ENCODE results near the gene ANO3. TPM values are rescaled to one million over a fixed set of nuclear protein-coding genes. Genes with fewer than 3 reads are reported as not detected.

ANO3 gene
- total RNA-seq, 2 experiments from 2014 or later, result not detected

- H3K27me3 ChIP-seq (ENCODE audit: control insufficient read depth in 1 of 2, insufficient read depth in 2 of 2, low read length in 2 of 2), result no peaks in the 10 kb centered on the region
- intact Hi-C loops (cut with DNase I, micrococcal nuclease), result no loop called here
- no peak overlapping the region for H3K27ac Mint-ChIP-seq
- H3K27ac ChIP-seq (ENCODE audit: low read depth in 1 of 2, low read length in 2 of 2), result no peak overlapping the region
- CTCF ChIA-PET, result no interaction called here
- TF ChIP-seq, protein P1, sequence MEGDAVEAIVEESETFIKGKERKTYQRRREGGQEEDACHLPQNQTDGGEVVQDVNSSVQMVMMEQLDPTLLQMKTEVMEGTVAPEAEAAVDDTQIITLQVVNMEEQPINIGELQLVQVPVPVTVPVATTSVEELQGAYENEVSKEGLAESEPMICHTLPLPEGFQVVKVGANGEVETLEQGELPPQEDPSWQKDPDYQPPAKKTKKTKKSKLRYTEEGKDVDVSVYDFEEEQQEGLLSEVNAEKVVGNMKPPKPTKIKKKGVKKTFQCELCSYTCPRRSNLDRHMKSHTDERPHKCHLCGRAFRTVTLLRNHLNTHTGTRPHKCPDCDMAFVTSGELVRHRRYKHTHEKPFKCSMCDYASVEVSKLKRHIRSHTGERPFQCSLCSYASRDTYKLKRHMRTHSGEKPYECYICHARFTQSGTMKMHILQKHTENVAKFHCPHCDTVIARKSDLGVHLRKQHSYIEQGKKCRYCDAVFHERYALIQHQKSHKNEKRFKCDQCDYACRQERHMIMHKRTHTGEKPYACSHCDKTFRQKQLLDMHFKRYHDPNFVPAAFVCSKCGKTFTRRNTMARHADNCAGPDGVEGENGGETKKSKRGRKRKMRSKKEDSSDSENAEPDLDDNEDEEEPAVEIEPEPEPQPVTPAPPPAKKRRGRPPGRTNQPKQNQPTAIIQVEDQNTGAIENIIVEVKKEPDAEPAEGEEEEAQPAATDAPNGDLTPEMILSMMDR (IDR thresholded peaks at IDR 0.05), result no peak
- H3K4me1 ChIP-seq (ENCODE audit: insufficient read depth, low read length), result no peaks in the 10 kb centered on the region
- H3K4me3 ChIP-seq (ENCODE audit: low read length), result no peak overlapping the region
- DNase-seq (no peak), ATAC-seq (ENCODE audit: poor library complexity) (no peak)
- H3K9me3 ChIP-seq (ENCODE audit: control insufficient read depth in 1 of 2, insufficient read depth in 1 of 2, low read length in 2 of 2), result no peaks in the 10 kb centered on the region
- H3K36me3 ChIP-seq (ENCODE audit: insufficient read depth, low read length), result no peaks in the 10 kb centered on the region
- H3K9me3 Mint-ChIP-seq, result no peaks in the 10 kb centered on the region
- H3K4me3 Mint-ChIP-seq, result no peak overlapping the region
- POLR2A ChIA-PET, result no interaction called here
- no peaks in the 10 kb centered on the region for H3K36me3 Mint-ChIP-seq (ENCODE audit: low read depth)
- H3K27me3 Mint-ChIP-seq, result no peaks in the 10 kb centered on the region
- H3K4me1 Mint-ChIP-seq (ENCODE audit: low read depth), result no peaks in the 10 kb centered on the region
These were observed 195.8 kb downstream of the ANO3 start for GRCh38 chr11:26527685-26528084.

DNA sequence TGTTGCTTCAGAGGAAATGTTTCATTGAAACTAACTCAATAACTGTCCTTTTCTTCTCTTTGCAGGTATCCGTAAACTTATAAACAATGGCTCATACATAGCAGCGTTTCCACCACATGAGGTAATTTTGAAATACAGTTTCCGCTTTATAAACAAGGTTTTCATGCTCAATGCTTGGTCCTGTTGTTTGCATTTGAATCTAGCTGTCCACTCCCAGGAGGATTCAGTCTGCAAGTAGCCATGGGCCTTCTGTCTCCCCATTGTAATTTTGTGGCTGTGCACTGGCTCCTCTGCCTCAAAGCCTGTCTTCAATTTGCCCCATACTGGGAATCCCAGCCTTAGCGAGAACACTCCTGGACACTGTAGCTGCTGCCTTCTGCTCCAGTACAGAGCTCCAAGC is 205.4 kb downstream of the ANO3 start:
- intact Hi-C loops (cut with DNase I, micrococcal nuclease), result no loop called here
- no peaks in the 10 kb centered on the region for H3K4me1 Mint-ChIP-seq (ENCODE audit: low read depth)
- no peaks in the 10 kb centered on the region for H3K27me3 ChIP-seq (ENCODE audit: control insufficient read depth in 1 of 2, insufficient read depth in 2 of 2, low read length in 2 of 2)
- CTCF ChIA-PET, result no interaction called here
- TF ChIP-seq, protein P1 (IDR thresholded peaks at IDR 0.05), result no peak
- no peaks in the 10 kb centered on the region for H3K27me3 Mint-ChIP-seq
- no peak overlapping the region for H3K4me3 ChIP-seq (ENCODE audit: low read length)
- no peak overlapping the region for H3K4me3 Mint-ChIP-seq
- peaks cover 0 to 7% of the 10 kb centered on the region in 2 experiments for H3K9me3 ChIP-seq (ENCODE audit: control insufficient read depth in 1 of 2, insufficient read depth in 1 of 2, low read length in 2 of 2)
- POLR2A ChIA-PET, result no interaction called here
- no peak for DNase-seq
- no peak for ATAC-seq (ENCODE audit: poor library complexity)
- H3K36me3 Mint-ChIP-seq (ENCODE audit: low read depth), result no peaks in the 10 kb centered on the region
- no peaks in the 10 kb centered on the region for H3K4me1 ChIP-seq (ENCODE audit: insufficient read depth, low read length)
- no peaks in the 10 kb centered on the region for H3K36me3 ChIP-seq (ENCODE audit: insufficient read depth, low read length)
- H3K27ac Mint-ChIP-seq, result no peak overlapping the region
- H3K27ac ChIP-seq (ENCODE audit: low read depth in 1 of 2, low read length in 2 of 2), result no peak overlapping the region
- peaks cover 3% of the 10 kb centered on the region for H3K9me3 Mint-ChIP-seq

DNA sequence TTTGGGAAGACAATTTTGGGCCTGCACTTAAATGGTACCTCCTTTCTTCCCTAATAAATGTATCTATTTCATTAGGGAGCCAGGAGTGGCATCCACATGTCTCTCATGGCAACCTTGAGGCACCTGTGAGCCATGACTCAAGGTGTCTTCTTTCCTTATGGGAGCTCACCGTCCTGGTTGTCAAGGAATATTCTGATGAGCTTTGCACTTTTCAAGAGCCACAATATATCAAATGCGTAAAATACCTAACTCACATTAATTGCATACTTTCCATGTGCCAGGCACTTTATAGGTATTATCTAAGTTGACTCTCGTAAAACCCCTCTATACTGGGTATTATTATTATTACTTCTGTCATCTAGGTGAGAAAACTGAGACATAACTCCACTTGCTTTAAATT is 207.6 kb downstream of the ANO3 start:
- Histone ChIP-seq H3K9me3 (ENCODE audit: control insufficient read depth in 1 of 2, insufficient read depth in 1 of 2, low read length in 2 of 2) (peaks cover 0 to 7% of the 10 kb centered on the region in 2 experiments), H3K36me3 (ENCODE audit: insufficient read depth, low read length) (no peaks in the 10 kb centered on the region), H3K27me3 (ENCODE audit: control insufficient read depth in 1 of 2, insufficient read depth in 2 of 2, low read length in 2 of 2) (no peaks in the 10 kb centered on the region), H3K4me3 (ENCODE audit: low read length) (no peak overlapping the region), H3K27ac (ENCODE audit: low read depth in 1 of 2, low read length in 2 of 2) (no peak overlapping the region), H3K4me1 (ENCODE audit: insufficient read depth, low read length) (no peaks in the 10 kb centered on the region)
- CTCF ChIA-PET, result no interaction called here
- intact Hi-C loops (cut with DNase I, micrococcal nuclease), result no loop called here
- H3K27ac Mint-ChIP-seq, result no peak overlapping the region
- no peak for DNase-seq
- no peak for ATAC-seq (ENCODE audit: poor library complexity)
- no peaks in the 10 kb centered on the region for H3K4me1 Mint-ChIP-seq (ENCODE audit: low read depth)
- peaks cover 5% of the 10 kb centered on the region for H3K9me3 Mint-ChIP-seq
- POLR2A ChIA-PET, result no interaction called here
- TF ChIP-seq, protein P1 (IDR thresholded peaks at IDR 0.05), result no peak
- no peaks in the 10 kb centered on the region for H3K27me3 Mint-ChIP-seq
- no peaks in the 10 kb centered on the region for H3K36me3 Mint-ChIP-seq (ENCODE audit: low read depth)
- no peak overlapping the region for H3K4me3 Mint-ChIP-seq
